Activated CD8-positive, alpha-beta T cell treated with anti-CD3 and anti-CD28 coated beads for 36 hours (primary cell): ENCODE measurements around the gene PTH2. TPM values are rescaled to one million over a fixed set of nuclear protein-coding genes. Genes with fewer than 3 reads are reported as not detected.
A peak's percentile ranks its signal among the peaks of the same experiment; 100 is the strongest.

Experiments
- ATAC-seq: fragments of 200-7000 bp; cut with Tn5 transposase; one replicate; pipeline ENCODE4 v1.10.0; 2021; ENCODE audit warnings: mild to moderate bottlenecking, moderate library complexity
- CTCF ChIA-PET: fragments of 350-600 bp; sonication (Branson Sonifier 250); formaldehyde crosslinking; loops from one replicate; lab custom pipeline; 2021; ENCODE audit warnings: antibody characterized with exemption; lab: Charles Lee
- POLR2A ChIA-PET: fragments of 350-600 bp; sonication (Branson Sonifier 250); formaldehyde crosslinking; loops from one replicate; lab custom pipeline; 2021; ENCODE audit warnings: antibody characterized with exemption; lab: Charles Lee
- DNase-seq: peaks from one replicate; pipeline ENCODE4 v3.0.0-alpha.2; 2020
- H3K27ac Mint-ChIP-seq: one replicate; pipeline ENCODE4 v1.8.0; 2021; ENCODE audit warnings: mild to moderate bottlenecking, mixed read lengths
- H3K27me3 Mint-ChIP-seq: one replicate; pipeline ENCODE4 v1.8.0; 2021; ENCODE audit warnings: mixed read lengths
- H3K36me3 Mint-ChIP-seq: one replicate; pipeline ENCODE4 v1.8.0; 2021; ENCODE audit warnings: low read depth, mixed read lengths
- H3K4me1 Mint-ChIP-seq: one replicate; pipeline ENCODE4 v1.8.0; 2021; ENCODE audit warnings: low read depth, mixed read lengths
- H3K4me3 Mint-ChIP-seq: one replicate; pipeline ENCODE4 v1.8.0; 2021; ENCODE audit warnings: mild to moderate bottlenecking, moderate library complexity, mixed read lengths
- H3K9me3 Mint-ChIP-seq: one replicate; pipeline ENCODE4 v1.8.0; 2021; ENCODE audit warnings: mixed read lengths
- intact Hi-C: fragments of 100-400 bp; cut with micrococcal nuclease; formaldehyde crosslinking; loops from one replicate; pipeline ENCODE4 v1.10.0; 2022
- total RNA-seq, 2 experiments: library from RNA; stranded (reverse); gene quantifications; one replicate each; pipeline ENCODE4 v1.2.3, GENCODE V29; 2021
- TF ChIP-seq, protein P1 (sequence below): fragments of 200-600 bp; IDR thresholded peaks from one replicate; pipeline ENCODE4 v1.8.0; 2022; ENCODE audit warnings: antibody characterized with exemption, mild to moderate bottlenecking

Gene PTH2
- total RNA-seq, 2 experiments from 2014 or later: not detected

- H3K27ac Mint-ChIP-seq: peak overlapping the region; percentile 59
- ATAC-seq (peak; percentile 40), DNase-seq (no peak)
- TF ChIP-seq, protein P1, sequence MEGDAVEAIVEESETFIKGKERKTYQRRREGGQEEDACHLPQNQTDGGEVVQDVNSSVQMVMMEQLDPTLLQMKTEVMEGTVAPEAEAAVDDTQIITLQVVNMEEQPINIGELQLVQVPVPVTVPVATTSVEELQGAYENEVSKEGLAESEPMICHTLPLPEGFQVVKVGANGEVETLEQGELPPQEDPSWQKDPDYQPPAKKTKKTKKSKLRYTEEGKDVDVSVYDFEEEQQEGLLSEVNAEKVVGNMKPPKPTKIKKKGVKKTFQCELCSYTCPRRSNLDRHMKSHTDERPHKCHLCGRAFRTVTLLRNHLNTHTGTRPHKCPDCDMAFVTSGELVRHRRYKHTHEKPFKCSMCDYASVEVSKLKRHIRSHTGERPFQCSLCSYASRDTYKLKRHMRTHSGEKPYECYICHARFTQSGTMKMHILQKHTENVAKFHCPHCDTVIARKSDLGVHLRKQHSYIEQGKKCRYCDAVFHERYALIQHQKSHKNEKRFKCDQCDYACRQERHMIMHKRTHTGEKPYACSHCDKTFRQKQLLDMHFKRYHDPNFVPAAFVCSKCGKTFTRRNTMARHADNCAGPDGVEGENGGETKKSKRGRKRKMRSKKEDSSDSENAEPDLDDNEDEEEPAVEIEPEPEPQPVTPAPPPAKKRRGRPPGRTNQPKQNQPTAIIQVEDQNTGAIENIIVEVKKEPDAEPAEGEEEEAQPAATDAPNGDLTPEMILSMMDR: no peak
- H3K36me3 Mint-ChIP-seq: no peaks in the 10 kb centered on the region
- intact Hi-C loops: no loop called here
- ChIA-PET CTCF (interaction anchor here (0.7 to 2.2 kb wide), 6 partner anchors 10 to 289 kb away, joined by 3 to 11 read pairs (median 4); no protein-coding TSS in a partner anchor), POLR2A (interaction anchor here (0.6 to 1.2 kb wide), 4 partner anchors 11 to 51 kb away, joined by 3 to 5 read pairs (median 4); partner anchors contain the start of gene PIH1D1)
- no peaks in the 10 kb centered on the region for H3K9me3 Mint-ChIP-seq
- H3K27me3 Mint-ChIP-seq: no peaks in the 10 kb centered on the region
- peaks cover 35% of the 10 kb centered on the region for H3K4me1 Mint-ChIP-seq
- H3K4me3 Mint-ChIP-seq: peak overlapping the region; percentile 1
Measured at GRCh38 chr19:49408816-49409440, 14.3 kb downstream of the PTH2 start.

DNA sequence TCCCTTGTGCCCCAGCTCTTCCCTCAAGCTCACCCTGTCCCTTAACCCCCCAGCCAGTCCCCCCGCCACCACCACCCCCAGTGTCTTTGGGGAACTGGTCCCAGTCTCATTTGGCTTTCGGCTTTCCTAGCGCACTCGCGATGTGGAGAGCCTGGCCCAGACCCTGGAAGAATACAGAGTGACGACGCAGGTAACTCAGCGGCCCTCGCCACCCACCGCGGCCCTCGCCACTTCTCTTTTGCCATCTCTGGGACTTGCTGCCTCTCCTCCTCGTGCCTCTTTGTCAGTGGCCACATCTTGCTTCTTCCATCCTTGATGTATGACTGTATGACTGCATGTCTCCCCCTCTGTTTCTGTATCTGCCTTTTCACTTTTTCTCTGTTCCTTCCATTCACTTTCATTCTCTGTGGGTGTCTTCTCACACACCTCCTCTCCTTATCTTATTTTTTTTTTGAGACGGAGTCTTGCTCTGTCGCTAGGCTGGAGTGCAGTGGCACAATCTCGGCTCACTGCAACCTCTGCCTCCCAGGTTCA lies 15.7 kb downstream of the PTH2 start:
- ATAC-seq: no peak
- intact Hi-C loops: no loop called here

DNA sequence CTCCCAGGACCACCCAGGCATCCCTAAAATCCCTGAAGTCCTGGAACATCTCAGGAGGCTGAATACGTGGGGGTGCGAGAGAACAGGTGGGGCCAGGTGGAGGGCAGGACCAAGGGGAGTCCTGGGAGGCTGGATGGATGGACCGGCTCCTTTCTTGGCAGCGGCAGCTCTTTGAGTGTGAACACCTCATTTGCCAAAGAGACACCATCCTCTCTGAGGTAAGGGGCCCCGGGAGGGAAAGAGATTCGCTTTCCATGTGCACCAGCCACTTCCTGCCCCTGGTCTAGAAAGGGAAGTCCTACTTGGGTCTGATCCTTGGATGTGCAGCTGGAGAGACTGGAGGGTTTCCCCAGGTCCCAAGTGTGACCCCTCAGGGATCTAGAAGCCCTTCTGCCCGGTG lies 16.2 kb downstream of the PTH2 start:
- H3K4me1 Mint-ChIP-seq: peaks cover 35% of the 10 kb centered on the region
- ATAC-seq: no peak
- no peaks in the 10 kb centered on the region for H3K36me3 Mint-ChIP-seq
- H3K27ac Mint-ChIP-seq: no peak overlapping the region
- CTCF ChIA-PET: interaction anchor here (1.0 to 2.2 kb wide), 3 partner anchors 15 to 180 kb away, joined by 3 to 17 read pairs (median 5); no protein-coding TSS in a partner anchor
- H3K27me3 Mint-ChIP-seq: no peaks in the 10 kb centered on the region
- H3K9me3 Mint-ChIP-seq: no peaks in the 10 kb centered on the region
- intact Hi-C loops: no loop called here
- POLR2A ChIA-PET: interaction anchor here (1.2 to 1.3 kb wide), 2 partner anchors 14 to 20 kb away, joined by 3 read pairs; no protein-coding TSS in a partner anchor
- TF ChIP-seq, protein P1: no peak
- DNase-seq: no peak
- H3K4me3 Mint-ChIP-seq: no peak overlapping the region

More for the DNA sequence above, 15.7 kb downstream of the PTH2 start:
- Mint-ChIP-seq H3K27ac (no peak overlapping the region), H3K27me3 (no peaks in the 10 kb centered on the region), H3K36me3 (no peaks in the 10 kb centered on the region), H3K9me3 (no peaks in the 10 kb centered on the region), H3K4me3 (no peak overlapping the region), H3K4me1 (peaks cover 35% of the 10 kb centered on the region)
- TF ChIP-seq, protein P1: no peak
- CTCF ChIA-PET: no interaction called here
- no peak for DNase-seq
- POLR2A ChIA-PET: interaction anchor here (1.3 kb wide), 1 partner anchor 13 kb away, joined by 3 read pairs; no protein-coding TSS in a partner anchor

- DNase-seq: peak; percentile 50
- ATAC-seq: peak; percentile 56
- no peaks in the 10 kb centered on the region for H3K36me3 Mint-ChIP-seq
- CTCF ChIA-PET: interaction anchor here (0.8 to 1.5 kb wide), 2 partner anchors 12 to 13 kb away, joined by 3 to 8 read pairs; no protein-coding TSS in a partner anchor
- no peak overlapping the region for H3K4me3 Mint-ChIP-seq
- TF ChIP-seq, protein P1: no peak
- H3K9me3 Mint-ChIP-seq: no peaks in the 10 kb centered on the region
- peaks cover under 1% of the 10 kb centered on the region for H3K27me3 Mint-ChIP-seq
- POLR2A ChIA-PET: interaction anchor here (0.8 to 1.1 kb wide), 2 partner anchors 18 to 21 kb away, joined by 3 read pairs; partner anchors contain the start of gene GFY
- peaks cover 10% of the 10 kb centered on the region for H3K4me1 Mint-ChIP-seq
- H3K27ac Mint-ChIP-seq: no peak overlapping the region
- intact Hi-C loops: no loop called here
Measured at GRCh38 chr19:49403404-49404187, 19.6 kb downstream of the PTH2 start.
